HG03045 (cell line): Measurements from ENCODE around the gene SRPK3.

Source experiments
- ATAC-seq: cut with Tn5 transposase; IDR thresholded peaks from one replicate; pipeline ENCODE4 v1.9.1; 2021; ENCODE audit warnings: mild to moderate bottlenecking, moderate library complexity; ENCODE audit not compliant: unreplicated experiment

SRPK3 gene

GRCh38 chrX:153769158-153769864 is 11.5 kb upstream of the SRPK3 start:
- no peak for ATAC-seq

DNA sequence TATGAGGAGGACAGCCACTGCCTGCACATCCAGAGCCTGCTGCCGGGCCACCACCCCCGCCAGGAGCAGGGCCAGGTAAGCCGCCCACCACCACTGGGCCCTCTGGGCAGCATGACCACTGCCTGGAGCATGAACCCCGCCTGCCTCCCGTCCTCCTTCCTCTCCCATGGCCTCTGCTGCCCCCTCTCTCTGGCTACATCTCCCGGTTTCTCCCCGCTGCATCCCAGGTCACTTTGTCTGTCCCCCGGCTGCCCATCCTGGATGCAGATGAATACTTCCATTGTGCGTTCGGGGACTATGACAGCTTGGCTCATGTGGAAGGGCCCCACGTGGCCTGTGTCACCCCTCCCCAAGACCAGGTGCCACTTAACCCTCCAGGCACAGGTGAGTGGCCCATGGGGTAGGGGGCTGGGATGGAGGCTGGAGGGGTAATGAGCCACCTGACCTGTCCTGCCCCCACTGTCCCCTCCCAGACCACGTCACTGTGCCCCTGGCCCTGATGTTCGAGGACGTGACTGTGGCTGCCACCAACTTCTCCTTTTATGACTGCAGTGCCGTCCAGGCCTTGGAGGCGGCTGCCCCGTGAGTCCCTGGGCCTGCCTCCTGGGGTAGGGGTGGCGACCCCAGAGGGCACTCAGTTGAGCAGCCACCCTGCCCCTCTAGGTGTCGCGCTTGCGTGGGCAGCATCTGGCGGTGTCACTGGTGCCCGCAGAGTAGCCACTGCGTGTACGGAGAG is 10.8 kb upstream of the SRPK3 start:
- no peak for ATAC-seq

- ATAC-seq, result no peak
Observed at GRCh38 chrX:153770601-153771414, 10.0 kb upstream of the SRPK3 start.

GRCh38 chrX:153771415-153772315 is 9.2 kb upstream of the SRPK3 start:
- no peak for ATAC-seq

DNA sequence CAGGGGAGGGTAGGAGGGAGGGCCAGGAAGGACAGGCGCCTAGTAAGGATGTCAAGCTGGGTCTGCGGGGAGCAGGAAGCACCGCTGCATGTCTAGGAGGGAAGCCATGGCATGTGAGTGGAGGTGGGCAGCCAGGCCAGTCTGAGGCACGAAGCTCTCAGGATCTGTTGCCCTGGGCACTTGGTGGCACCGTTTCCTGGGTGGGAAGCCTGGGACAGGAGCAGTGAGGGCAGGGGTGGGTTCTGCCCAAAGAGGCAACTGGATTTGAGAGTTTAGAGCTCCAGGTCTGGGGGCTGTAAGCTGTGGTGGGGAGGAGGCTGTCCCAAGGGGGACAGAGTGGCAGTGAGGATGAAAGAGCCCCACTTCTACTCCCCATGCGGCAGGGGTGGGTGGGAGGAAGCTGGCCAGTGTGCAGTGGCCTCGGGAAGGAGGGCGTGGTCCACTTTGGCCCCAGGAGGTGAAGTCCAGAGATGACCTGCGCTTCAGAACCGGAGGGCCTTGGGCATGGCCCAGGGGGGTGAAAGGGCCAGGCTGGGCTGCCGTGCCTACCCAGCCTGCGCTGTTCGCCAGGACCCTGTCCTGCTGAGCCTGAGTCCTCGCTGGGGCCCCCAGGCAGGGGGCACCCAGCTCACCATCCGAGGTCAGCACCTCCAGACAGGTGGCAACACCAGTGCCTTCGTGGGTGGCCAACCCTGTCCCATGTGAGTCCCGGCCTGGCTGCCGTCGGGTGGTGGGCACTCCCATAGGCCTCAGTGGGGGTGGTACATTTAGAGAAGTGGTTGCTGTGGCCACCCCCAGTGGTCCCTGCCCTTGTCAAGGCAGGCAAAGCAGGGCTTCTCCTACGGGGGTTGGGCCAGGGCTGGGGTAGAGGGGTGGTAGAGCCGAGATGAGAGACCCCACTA is 8.3 kb upstream of the SRPK3 start:
- ATAC-seq, result no peak

DNA sequence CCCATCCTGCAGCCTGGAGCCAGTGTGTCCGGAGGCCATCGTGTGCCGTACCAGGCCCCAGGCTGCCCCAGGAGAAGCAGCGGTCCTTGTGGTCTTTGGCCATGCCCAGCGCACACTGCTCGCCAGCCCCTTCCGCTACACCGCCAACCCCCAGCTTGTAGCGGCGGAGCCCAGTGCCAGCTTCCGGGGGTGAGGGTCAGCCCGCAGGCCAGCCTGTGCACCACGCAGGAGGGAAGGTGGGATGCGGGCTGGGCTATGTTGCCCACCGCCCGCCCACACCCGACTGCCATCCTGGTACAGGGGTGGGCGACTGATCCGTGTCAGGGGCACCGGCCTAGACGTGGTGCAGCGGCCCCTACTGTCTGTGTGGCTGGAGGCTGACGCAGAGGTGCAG is 7.6 kb upstream of the SRPK3 start:
- ATAC-seq, result no peak

- ATAC-seq, result no peak
Observed at GRCh38 chrX:153773741-153774575, 6.9 kb upstream of the SRPK3 start.

DNA sequence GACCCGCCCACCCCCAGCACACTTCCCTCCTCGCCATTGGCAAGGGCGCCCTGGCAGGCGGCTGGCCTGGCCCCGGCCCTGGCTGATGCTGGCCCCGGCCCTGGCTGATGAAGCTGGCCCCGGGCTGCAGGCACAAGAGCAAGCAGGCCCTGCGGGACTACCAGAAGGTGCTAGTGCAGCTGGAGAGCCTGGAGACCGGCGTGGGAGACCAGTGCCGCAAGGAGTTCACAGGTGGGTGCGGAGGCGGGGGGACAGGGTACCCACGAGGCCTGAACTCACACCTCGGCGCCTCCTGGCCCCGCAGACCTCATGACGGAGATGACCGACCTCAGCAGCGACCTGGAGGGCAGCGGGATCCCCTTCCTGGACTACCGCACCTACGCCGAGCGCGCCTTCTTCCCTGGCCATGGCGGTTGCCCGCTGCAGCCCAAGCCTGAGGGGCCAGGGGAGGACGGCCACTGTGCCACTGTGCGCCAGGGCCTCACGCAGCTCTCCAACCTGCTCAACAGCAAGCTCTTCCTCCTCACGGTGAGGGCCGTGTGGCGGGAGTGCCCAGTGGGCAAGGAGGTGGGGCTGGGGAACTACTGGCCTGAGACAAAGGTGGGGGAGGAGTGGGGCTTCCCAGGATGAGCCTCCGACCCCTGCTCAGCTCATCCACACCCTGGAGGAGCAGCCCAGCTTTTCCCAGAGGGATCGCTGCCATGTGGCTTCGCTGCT is 6.1 kb upstream of the SRPK3 start:
- ATAC-seq, result no peak

- no peak for ATAC-seq
Observed at GRCh38 chrX:153775293-153776119, 5.3 kb upstream of the SRPK3 start.

DNA sequence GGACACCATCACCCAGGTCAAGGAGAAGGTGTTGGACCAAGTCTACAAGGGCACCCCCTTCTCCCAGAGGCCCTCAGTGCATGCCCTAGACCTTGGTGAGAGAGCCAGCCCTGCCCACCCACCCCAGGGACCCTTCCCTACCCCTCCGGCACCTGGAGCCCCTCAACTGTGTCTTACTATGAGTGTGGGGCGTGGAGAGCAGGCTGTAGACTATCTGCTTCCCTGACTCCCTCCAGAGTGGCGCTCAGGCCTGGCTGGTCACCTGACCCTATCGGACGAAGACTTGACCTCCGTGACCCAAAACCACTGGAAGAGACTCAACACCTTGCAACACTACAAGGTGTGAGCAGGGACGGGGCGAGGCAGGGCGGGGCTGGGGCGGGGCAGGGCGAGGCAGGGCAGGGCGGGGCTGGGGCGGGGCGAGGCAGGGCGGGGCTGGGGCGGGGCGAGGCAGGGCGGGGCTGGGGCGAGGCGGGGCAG is 4.7 kb upstream of the SRPK3 start:
- no peak for ATAC-seq

DNA sequence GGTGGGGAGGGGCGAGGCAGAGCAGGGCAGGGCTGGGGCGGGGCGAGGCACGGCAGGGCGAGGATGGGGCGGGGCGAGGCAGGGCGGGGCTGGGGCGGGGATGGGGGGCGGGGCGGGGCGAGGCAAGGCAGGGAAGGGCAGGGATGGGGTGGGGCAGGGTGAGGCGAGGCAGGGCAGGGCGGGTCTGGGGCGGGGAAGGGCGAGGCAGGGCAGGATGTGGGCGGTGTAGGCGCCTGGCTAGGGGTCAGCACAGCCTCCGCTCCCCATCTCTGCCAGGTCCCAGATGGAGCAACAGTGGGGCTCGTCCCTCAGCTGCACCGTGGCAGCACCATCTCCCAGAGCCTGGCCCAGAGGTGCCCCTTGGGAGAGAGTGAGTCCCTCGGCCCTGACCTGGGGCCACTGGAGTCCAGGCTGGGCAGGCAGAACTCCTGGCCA is 4.2 kb upstream of the SRPK3 start:
- no peak for ATAC-seq

GRCh38 chrX:153777261-153778090 is 3.4 kb upstream of the SRPK3 start:
- ATAC-seq, result no peak

DNA sequence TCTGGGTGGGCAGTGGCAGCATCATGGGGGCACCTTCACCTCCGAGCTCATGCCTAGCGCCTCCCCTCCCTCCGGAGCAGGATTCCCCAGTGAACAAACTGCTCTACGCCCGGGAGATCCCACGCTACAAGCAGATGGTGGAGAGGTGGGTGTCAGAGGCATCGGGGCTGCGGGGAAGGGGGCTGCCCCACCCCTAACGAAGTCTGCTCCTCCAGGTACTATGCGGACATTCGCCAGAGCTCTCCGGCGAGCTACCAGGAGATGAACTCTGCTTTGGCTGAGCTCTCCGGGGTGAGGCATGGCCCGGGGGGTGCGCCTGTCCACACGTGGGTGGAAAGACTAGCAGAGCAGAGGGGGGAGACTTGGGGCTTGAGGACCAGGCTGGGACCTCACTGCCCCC is 2.7 kb upstream of the SRPK3 start:
- ATAC-seq, result no peak

DNA sequence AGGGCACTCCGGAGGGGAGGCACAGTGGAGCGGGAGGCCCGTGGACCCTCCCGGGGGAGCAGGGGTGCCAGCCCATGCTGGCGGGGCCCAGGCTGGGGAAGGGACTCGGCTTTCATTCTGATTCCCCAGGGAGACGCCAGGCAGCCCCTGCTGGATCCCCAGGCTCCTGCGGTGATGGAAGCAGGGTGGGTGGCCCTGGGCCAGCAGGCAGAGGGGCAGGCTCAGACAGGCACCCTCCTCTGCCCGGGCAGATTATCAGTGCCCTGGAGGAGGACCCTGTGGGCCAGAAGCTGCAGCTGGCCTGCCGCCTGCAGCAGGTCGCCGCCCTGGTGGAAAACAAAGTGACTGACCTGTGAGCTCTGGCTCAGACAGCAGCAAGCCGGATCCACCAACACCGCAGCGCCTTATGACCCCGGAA is 2.1 kb upstream of the SRPK3 start:
- no peak for ATAC-seq

GRCh38 chrX:153779891-153780677 is 757 bp upstream of the SRPK3 start:
- ATAC-seq, result no peak
